ENCODE results near the gene NOD1.

- TF ChIP-seq, protein P1, sequence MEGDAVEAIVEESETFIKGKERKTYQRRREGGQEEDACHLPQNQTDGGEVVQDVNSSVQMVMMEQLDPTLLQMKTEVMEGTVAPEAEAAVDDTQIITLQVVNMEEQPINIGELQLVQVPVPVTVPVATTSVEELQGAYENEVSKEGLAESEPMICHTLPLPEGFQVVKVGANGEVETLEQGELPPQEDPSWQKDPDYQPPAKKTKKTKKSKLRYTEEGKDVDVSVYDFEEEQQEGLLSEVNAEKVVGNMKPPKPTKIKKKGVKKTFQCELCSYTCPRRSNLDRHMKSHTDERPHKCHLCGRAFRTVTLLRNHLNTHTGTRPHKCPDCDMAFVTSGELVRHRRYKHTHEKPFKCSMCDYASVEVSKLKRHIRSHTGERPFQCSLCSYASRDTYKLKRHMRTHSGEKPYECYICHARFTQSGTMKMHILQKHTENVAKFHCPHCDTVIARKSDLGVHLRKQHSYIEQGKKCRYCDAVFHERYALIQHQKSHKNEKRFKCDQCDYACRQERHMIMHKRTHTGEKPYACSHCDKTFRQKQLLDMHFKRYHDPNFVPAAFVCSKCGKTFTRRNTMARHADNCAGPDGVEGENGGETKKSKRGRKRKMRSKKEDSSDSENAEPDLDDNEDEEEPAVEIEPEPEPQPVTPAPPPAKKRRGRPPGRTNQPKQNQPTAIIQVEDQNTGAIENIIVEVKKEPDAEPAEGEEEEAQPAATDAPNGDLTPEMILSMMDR (IDR thresholded peaks at IDR 0.05; ENCODE audit: low read depth, low read length): no peak
- TF ChIP-seq EZH2phosphoT487 (IDR thresholded peaks at IDR 0.05; ENCODE audit: low read depth): no peak
These were observed 51.1 kb downstream of the NOD1 start for GRCh38 chr7:30427296-30428070.
